NCI-H748 (cell line): ENCODE data around the gene SH3BP2.

Source experiments
- DNase-seq: peaks from one replicate; lab custom pipeline; 2025; ENCODE audit not compliant: unreplicated experiment; lab: John Stamatoyannopoulos, UW

SH3BP2 gene

DNA sequence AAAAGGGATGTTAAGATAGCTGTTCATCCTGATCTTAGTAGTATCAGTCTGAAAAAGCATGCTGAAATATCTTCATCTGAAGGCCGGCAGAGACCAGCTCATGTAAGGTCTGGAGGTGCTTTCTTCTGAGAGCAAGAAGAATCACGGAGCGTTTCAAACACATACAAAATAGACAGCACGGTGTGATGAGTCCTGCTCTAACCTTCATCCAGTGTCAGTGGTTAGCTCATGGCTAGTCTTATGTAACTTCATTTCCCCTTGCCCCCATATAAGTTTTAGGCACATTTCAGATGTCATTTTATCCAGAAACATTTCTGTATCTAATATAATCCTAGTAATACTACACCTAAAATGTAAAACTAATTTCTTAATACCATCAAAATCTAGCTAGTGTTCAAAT is 78.6 kb downstream of the SH3BP2 start:
- DNase-seq = no peak

- no peak for DNase-seq
Measured at GRCh38 chr4:2871911-2872310, 79.0 kb downstream of the SH3BP2 start.

- DNase-seq = no peak
Measured at GRCh38 chr4:2873329-2873728, 80.4 kb downstream of the SH3BP2 start.

DNA sequence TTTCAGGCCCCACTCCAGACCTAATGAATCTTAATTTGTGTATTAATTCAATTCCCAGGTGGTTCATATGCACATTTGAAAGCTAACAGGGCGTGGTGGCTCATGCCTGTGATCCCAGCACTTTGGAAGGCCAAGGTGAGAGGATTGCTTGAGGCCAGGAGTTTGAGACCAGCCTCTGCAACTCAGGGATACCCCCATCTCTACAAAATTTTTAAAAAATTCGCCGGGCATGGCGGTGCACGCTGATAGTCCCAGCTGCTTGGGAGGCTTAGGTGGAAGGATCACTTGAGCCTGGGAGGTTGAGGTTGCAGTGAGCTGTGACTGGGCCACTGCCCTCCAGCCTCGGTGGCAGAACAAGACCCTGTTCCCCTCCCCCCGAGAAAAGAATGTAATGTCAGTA is 82.0 kb downstream of the SH3BP2 start:
- DNase-seq = no peak

DNA sequence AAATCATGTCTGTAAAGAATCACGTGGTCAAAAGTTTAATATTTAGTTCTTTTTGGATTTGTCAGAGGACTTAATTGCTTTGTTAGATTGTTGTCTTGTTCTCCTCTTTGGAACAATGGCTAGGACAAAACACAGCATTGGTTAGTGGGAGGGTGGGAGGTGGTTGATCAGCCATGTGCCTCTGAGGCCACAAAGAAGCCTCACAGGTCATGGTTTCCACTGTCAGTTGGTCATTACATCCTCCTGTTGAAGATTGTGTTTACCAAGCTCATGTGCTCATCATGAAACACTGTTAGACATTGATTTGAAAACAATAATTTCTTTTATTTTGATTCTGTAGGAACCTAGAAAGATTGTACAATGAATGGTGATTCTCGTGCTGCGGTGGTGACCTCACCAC is 82.7 kb downstream of the SH3BP2 start:
- no peak for DNase-seq

GRCh38 chr4:2878346-2878745 is 85.5 kb downstream of the SH3BP2 start:
- no peak for DNase-seq

- DNase-seq = no peak
Measured at GRCh38 chr4:2879026-2879425, 86.1 kb downstream of the SH3BP2 start.

GRCh38 chr4:2881431-2881830 is 88.5 kb downstream of the SH3BP2 start:
- DNase-seq = no peak

DNA sequence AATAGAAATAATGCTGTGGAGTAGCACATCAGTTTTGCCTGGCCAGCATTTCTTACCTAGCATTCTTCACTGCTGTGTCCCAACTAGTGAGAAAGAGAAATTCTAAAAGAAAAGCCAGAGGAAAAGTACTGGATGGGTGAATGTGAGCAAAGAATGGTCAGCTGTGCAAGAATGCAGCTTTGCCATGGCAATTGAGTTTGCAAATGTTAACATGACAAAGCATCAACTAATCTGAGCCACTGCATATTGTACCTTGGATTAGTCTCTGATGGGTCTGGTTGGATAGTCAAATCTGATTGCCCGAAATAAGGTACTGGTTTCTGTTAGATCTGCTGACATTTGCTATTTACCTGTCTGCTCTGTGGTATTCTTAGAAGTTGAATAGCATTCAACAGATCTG is 89.5 kb downstream of the SH3BP2 start:
- no peak for DNase-seq

DNA sequence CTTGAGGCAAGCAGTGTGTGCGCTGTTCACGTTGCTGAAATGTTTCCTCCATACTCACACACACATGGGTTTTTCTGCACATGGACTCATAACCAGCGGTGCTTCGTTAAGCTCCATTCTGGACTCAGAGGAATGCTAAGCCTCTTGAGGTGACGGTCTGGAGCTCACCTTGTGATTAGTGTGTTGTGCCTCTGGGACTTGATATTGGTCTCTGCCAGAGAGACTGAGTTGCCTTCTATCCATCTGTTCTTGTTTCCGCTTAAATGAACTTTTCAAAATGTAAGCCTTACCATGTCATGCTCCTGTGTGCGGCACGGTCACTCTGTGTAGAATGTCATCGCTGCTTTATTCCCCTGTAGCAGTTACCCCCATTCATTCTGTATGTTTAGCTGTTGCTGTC is 93.3 kb downstream of the SH3BP2 start:
- no peak for DNase-seq

DNA sequence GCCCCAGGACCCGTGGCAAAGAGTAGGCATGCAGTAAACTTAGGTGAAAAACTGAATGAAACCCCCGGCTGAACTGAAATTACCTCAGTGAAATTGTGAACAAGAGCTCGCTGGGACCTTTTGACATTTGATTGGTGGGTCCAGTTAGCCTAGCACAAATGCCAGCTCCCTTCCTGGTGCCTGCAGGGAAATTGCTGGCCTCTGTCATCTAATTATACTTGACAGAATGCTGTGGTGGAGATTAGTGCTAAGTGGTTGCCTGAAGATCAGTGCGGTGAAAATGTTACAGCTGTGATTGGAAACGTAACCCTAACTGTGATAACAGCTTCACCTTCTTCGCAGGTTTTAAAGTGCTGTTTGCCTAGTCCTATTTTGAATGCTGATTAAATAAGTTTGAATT is 93.7 kb downstream of the SH3BP2 start:
- DNase-seq = no peak

- no peak for DNase-seq
Measured at GRCh38 chr4:2887343-2887742, 94.5 kb downstream of the SH3BP2 start.

GRCh38 chr4:2888886-2889285 is 96.0 kb downstream of the SH3BP2 start:
- DNase-seq = no peak
